NT2/D1 (cell line): ENCODE results near the gene HTN3.

Experiments used
- SUZ12 ChIP-seq: IDR thresholded peaks from 2 replicates; pipeline ENCODE4 v1.6.1; 2011; ENCODE audit not compliant: insufficient read length, insufficient read depth; ENCODE audit errors: extremely low read depth
- YY1 ChIP-seq: IDR thresholded peaks from 2 replicates; pipeline ENCODE4 v1.6.1; 2011; ENCODE audit not compliant: insufficient read length, insufficient read depth

GRCh38 chr4:69999420-69999819 lies 28.8 kb upstream of the HTN3 start:
- TF ChIP-seq YY1 (no peak), SUZ12 (no peak)
